ENCODE measurements around the gene FHOD3.

FHOD3 gene

DNA sequence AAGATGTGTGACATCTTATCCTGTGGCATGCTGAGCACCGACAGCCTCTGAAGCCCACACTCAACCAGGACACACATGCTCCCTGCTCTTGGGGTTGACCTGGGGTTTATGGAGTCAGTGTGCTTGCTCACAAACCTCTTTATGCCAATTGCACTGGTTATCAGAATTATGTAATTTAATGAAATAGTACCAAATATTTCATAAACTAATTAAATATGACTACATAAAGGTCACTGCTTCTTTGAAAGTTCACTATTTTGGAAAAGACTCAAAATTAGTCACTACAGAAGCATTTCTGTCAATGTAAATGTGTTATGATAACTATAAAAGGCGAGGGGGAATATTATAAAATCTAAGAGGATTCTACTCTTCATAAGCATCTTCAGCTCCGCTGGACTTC, 76.7 kb downstream of the FHOD3 start:
- H3K4me3 ChIP-seq (ENCODE audit: low read depth, low read length): no peak overlapping the region
- TF ChIP-seq CTCF (IDR thresholded peaks at IDR 0.05; ENCODE audit: low read depth, low read length): no peak

DNA sequence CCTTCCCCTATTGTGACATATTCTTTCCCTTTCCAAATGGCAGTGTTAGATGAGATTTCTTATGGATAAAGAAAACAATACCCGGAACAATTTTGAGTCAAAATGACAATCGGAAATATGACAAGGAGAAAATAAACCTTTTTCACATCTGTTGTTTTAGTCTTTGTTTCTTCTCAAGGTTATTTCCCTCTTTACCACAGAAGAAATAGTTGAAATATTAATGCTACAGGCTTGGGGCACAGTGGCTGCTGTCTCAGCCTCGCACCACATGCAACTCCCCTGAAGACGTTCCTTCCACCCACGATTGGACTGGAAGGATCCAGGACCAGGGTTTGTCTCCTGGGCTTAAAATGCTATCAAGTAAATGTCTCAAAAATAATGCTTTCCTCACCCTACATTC, 77.6 kb downstream of the FHOD3 start:
- no peak overlapping the region for H3K4me3 ChIP-seq (ENCODE audit: low read depth, low read length)
- no peak for TF ChIP-seq CTCF (IDR thresholded peaks at IDR 0.05; ENCODE audit: low read depth, low read length)

DNA sequence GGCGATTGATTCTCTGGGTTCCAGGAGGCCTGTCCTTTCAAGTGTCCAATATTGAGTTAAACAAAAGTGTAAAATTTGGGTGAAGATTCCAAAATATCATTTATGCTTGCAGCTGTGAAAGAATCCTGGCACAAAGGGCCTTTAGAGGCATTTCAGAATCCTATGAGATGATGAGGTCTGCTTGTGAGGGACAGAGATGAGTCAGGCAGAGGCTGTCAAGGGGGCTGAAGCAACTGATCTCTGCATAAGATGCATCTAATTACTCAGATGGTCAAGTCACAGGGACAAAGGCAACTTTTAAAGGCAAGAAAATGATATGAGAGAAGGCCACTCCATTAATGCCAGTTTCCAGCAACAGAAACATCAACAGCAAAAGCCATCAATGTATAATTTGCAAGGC, 78.8 kb downstream of the FHOD3 start:
- TF ChIP-seq CTCF (IDR thresholded peaks at IDR 0.05; ENCODE audit: low read depth, low read length): no peak
- H3K4me3 ChIP-seq (ENCODE audit: low read depth, low read length): no peak overlapping the region

DNA sequence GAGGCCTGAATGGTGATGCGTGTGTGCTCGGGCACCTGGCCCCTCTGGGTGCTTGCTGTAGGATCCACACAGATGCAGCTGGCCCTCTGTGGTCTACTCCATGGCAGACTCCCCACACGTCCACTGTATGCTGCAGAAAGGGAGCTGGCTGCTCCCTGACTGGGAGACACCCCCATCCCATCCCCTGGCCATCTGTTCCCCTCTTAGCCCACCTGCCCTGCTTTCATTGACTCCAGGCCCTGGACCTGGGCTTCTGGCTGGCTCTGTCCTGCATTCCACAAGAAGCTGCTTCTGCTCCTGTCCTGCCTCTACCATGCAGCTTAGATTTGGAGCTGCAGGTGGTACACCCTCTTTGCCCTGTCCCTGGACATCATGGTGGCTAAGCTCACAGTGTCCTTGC, 80.1 kb downstream of the FHOD3 start:
- no peak overlapping the region for H3K4me3 ChIP-seq (ENCODE audit: low read depth, low read length)
- TF ChIP-seq CTCF (IDR thresholded peaks at IDR 0.05; ENCODE audit: low read depth, low read length): no peak

GRCh38 chr18:36378205-36378604, 80.7 kb downstream of the FHOD3 start:
- no peak for TF ChIP-seq CTCF (IDR thresholded peaks at IDR 0.05; ENCODE audit: low read depth, low read length)
- no peak overlapping the region for H3K4me3 ChIP-seq (ENCODE audit: low read depth, low read length)

- H3K4me3 ChIP-seq (ENCODE audit: low read depth, low read length): no peak overlapping the region
- TF ChIP-seq CTCF (IDR thresholded peaks at IDR 0.05; ENCODE audit: low read depth, low read length): no peak
These were observed 82.0 kb downstream of the FHOD3 start for GRCh38 chr18:36379435-36379984.

DNA sequence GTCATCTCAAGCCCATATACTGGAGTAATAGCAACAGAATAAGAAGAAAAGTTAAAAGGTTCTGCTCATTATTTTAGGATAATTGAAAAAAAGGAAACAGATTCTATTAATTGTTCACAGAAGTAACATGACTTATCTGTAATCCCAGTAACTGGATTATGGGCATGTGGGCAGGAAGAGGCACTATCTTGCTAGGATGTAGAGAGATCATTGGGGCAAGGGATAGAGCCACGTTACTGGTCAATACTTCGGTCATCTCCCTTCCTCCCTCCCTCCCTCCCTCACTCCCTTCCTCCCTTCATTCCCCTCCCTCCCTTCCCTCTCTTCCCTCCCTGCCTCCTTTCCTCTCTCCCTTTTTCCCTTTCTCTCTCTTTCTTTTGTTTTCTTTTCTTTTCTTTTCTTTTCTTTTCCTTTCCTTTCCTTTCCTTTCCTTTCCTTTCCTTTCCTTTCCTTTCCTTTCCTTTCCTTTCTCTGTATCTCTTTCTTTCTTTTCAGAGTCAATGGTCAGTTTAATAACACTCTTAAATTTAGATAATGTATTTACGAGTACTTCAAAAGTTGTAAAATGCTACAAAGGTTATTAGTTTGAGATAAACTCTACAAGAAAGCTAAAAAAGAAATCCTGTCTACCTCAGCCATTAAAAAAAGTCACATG, 82.8 kb downstream of the FHOD3 start:
- H3K4me3 ChIP-seq (ENCODE audit: low read depth, low read length): no peak overlapping the region
- TF ChIP-seq CTCF (IDR thresholded peaks at IDR 0.05; ENCODE audit: low read depth, low read length): no peak
